Liver (tissue), 3 donors: Measurements from ENCODE around the gene PRR11.

Experiments
- SP1 ChIP-seq: IDR thresholded peaks from 2 replicates; pipeline ENCODE4 v1.6.1; 2018; ENCODE audit warnings: antibody characterized with exemption, mild to moderate bottlenecking
- TF ChIP-seq, protein P1 (sequence below): fragments of 150-350 bp; IDR thresholded peaks from 2 replicates; pipeline ENCODE4 v1.5.1; 2017; ENCODE audit warnings: improper control_type of control experiment, low read depth, low read length; ENCODE audit not compliant: missing input control
- TF ChIP-seq, protein P2 (sequence below): IDR thresholded peaks from 2 replicates; pipeline ENCODE4 v1.6.1; 2016; ENCODE audit warnings: antibody characterized with exemption, mild to moderate bottlenecking
- TF ChIP-seq, protein P3 (sequence below): IDR thresholded peaks from 2 replicates; pipeline ENCODE4 v1.6.1; 2016; ENCODE audit warnings: antibody characterized with exemption
- donor health status: healthy.
- donor health status: healthy.

DNA sequence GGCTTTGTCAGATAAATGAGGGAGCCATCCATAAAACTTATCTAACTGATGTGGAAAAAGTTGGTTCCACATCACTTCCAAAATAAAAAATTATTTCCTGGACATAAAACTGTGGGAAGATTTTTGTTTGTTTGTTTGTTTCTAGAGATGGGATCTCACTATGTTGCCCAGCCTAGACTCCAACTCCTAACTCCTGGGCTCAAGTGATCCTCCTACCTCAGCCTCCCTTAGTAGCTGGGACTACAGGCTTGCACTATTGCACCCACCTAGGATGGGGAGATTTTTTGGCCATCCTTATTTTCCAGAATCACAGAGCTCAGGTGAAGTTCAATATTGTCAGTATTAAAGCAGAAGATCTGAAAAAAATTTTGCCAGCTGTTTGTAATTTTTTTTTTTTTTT is 30.5 kb downstream of the PRR11 start:
- TF ChIP-seq, protein P1, sequence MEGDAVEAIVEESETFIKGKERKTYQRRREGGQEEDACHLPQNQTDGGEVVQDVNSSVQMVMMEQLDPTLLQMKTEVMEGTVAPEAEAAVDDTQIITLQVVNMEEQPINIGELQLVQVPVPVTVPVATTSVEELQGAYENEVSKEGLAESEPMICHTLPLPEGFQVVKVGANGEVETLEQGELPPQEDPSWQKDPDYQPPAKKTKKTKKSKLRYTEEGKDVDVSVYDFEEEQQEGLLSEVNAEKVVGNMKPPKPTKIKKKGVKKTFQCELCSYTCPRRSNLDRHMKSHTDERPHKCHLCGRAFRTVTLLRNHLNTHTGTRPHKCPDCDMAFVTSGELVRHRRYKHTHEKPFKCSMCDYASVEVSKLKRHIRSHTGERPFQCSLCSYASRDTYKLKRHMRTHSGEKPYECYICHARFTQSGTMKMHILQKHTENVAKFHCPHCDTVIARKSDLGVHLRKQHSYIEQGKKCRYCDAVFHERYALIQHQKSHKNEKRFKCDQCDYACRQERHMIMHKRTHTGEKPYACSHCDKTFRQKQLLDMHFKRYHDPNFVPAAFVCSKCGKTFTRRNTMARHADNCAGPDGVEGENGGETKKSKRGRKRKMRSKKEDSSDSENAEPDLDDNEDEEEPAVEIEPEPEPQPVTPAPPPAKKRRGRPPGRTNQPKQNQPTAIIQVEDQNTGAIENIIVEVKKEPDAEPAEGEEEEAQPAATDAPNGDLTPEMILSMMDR = no peak
- TF ChIP-seq, protein P2, sequence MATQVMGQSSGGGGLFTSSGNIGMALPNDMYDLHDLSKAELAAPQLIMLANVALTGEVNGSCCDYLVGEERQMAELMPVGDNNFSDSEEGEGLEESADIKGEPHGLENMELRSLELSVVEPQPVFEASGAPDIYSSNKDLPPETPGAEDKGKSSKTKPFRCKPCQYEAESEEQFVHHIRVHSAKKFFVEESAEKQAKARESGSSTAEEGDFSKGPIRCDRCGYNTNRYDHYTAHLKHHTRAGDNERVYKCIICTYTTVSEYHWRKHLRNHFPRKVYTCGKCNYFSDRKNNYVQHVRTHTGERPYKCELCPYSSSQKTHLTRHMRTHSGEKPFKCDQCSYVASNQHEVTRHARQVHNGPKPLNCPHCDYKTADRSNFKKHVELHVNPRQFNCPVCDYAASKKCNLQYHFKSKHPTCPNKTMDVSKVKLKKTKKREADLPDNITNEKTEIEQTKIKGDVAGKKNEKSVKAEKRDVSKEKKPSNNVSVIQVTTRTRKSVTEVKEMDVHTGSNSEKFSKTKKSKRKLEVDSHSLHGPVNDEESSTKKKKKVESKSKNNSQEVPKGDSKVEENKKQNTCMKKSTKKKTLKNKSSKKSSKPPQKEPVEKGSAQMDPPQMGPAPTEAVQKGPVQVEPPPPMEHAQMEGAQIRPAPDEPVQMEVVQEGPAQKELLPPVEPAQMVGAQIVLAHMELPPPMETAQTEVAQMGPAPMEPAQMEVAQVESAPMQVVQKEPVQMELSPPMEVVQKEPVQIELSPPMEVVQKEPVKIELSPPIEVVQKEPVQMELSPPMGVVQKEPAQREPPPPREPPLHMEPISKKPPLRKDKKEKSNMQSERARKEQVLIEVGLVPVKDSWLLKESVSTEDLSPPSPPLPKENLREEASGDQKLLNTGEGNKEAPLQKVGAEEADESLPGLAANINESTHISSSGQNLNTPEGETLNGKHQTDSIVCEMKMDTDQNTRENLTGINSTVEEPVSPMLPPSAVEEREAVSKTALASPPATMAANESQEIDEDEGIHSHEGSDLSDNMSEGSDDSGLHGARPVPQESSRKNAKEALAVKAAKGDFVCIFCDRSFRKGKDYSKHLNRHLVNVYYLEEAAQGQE = no peak
- TF ChIP-seq SP1 = no peak
- TF ChIP-seq, protein P3, sequence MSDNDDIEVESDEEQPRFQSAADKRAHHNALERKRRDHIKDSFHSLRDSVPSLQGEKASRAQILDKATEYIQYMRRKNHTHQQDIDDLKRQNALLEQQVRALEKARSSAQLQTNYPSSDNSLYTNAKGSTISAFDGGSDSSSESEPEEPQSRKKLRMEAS = no peak
